ENCODE data around the gene ACP1. TPM values are rescaled to one million over a fixed set of nuclear protein-coding genes. Genes with fewer than 3 reads are reported as not detected.

ACP1 gene
- total RNA-seq, 1 donor from 2014 or later: 57.9 TPM

- no peaks in the 10 kb centered on the region for H3K9me3 ChIP-seq
- TF ChIP-seq POLR2AphosphoS5 (IDR thresholded peaks at IDR 0.05; ENCODE audit: insufficient read depth in 1 of 2, low read depth in 1 of 2) (no peak), POLR2A (IDR thresholded peaks at IDR 0.05) (no peak)
- TF ChIP-seq, protein P1, sequence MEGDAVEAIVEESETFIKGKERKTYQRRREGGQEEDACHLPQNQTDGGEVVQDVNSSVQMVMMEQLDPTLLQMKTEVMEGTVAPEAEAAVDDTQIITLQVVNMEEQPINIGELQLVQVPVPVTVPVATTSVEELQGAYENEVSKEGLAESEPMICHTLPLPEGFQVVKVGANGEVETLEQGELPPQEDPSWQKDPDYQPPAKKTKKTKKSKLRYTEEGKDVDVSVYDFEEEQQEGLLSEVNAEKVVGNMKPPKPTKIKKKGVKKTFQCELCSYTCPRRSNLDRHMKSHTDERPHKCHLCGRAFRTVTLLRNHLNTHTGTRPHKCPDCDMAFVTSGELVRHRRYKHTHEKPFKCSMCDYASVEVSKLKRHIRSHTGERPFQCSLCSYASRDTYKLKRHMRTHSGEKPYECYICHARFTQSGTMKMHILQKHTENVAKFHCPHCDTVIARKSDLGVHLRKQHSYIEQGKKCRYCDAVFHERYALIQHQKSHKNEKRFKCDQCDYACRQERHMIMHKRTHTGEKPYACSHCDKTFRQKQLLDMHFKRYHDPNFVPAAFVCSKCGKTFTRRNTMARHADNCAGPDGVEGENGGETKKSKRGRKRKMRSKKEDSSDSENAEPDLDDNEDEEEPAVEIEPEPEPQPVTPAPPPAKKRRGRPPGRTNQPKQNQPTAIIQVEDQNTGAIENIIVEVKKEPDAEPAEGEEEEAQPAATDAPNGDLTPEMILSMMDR (IDR thresholded peaks at IDR 0.05): no peak
- peaks cover 0 to 44% of the 10 kb centered on the region in 2 donors for H3K36me3 ChIP-seq
- no peaks in the 10 kb centered on the region for H3K4me1 ChIP-seq
- no peak overlapping the region for H3K4me3 ChIP-seq
- no peaks in the 10 kb centered on the region for H3K27me3 ChIP-seq
- no peak overlapping the region for H3K27ac ChIP-seq
- intact Hi-C loops (cut with DNase I): no loop called here
- no peak for DNase-seq (ENCODE audit: extremely low spot score in 2 of 2)
Measured at GRCh38 chr2:228518-229278, 36.0 kb upstream of the ACP1 start.

- no peaks in the 10 kb centered on the region for H3K9me3 ChIP-seq
- intact Hi-C loops (cut with DNase I): no loop called here
- H3K27ac ChIP-seq: no peak overlapping the region
- DNase-seq (ENCODE audit: extremely low spot score in 2 of 2): no peak
- H3K27me3 ChIP-seq: no peaks in the 10 kb centered on the region
- no peak overlapping the region for H3K4me3 ChIP-seq
- peaks cover 0 to 30% of the 10 kb centered on the region in 2 donors for H3K36me3 ChIP-seq
- no peaks in the 10 kb centered on the region for H3K4me1 ChIP-seq
- no peak for TF ChIP-seq POLR2AphosphoS5 (IDR thresholded peaks at IDR 0.05; ENCODE audit: insufficient read depth in 1 of 2, low read depth in 1 of 2)
- TF ChIP-seq POLR2A (IDR thresholded peaks at IDR 0.05): no peak
- TF ChIP-seq, protein P1 (IDR thresholded peaks at IDR 0.05): no peak
Measured at GRCh38 chr2:231521-232185, 33.1 kb upstream of the ACP1 start.

GRCh38 chr2:233030-233429 is 31.7 kb upstream of the ACP1 start:
- no peaks in the 10 kb centered on the region for H3K27me3 ChIP-seq
- no peak for DNase-seq (ENCODE audit: extremely low spot score in 2 of 2)
- TF ChIP-seq, protein P1 (IDR thresholded peaks at IDR 0.05): no peak
- TF ChIP-seq POLR2A (IDR thresholded peaks at IDR 0.05): no peak
- no peak for TF ChIP-seq POLR2AphosphoS5 (IDR thresholded peaks at IDR 0.05; ENCODE audit: insufficient read depth in 1 of 2, low read depth in 1 of 2)
- peaks cover 0 to 23% of the 10 kb centered on the region in 2 donors for H3K36me3 ChIP-seq
- no peak overlapping the region for H3K27ac ChIP-seq
- intact Hi-C loops (cut with DNase I): no loop called here
- H3K4me1 ChIP-seq: no peaks in the 10 kb centered on the region
- H3K4me3 ChIP-seq: no peak overlapping the region
- no peaks in the 10 kb centered on the region for H3K9me3 ChIP-seq

DNA sequence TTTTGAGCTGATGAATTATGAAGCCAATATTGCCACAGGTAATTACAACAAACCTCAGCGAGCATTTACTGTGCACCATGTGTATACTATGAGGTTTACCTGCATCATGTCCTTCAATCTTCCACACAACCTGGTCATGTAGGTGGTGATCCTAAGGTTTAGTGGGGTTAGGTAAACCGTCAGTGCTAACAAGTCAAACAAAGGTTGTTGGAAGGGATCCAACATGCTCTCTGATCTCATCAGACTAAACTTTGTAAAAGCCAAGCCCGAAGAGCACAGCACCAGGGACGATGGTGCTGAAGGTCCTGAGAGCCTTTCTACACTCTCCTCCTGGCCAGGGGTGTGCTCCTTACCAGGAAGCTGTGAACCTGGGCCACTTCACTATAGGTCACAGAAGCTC is 30.3 kb upstream of the ACP1 start:
- no peaks in the 10 kb centered on the region for H3K9me3 ChIP-seq
- H3K27me3 ChIP-seq: no peaks in the 10 kb centered on the region
- H3K36me3 ChIP-seq: peaks cover 0 to 24% of the 10 kb centered on the region in 2 donors
- H3K4me1 ChIP-seq: no peaks in the 10 kb centered on the region
- TF ChIP-seq, protein P1 (IDR thresholded peaks at IDR 0.05): no peak
- no peak for TF ChIP-seq POLR2AphosphoS5 (IDR thresholded peaks at IDR 0.05; ENCODE audit: insufficient read depth in 1 of 2, low read depth in 1 of 2)
- TF ChIP-seq POLR2A (IDR thresholded peaks at IDR 0.05): no peak
- H3K4me3 ChIP-seq: no peak overlapping the region
- intact Hi-C loops (cut with DNase I): no loop called here
- no peak for DNase-seq (ENCODE audit: extremely low spot score in 2 of 2)
- no peak overlapping the region for H3K27ac ChIP-seq
